NCI-H774 (cell line): ENCODE data around the gene MGAT5B.

Experiments used
- DNase-seq: peaks from one replicate; lab custom pipeline; 2025; lab: John Stamatoyannopoulos, UW

The MGAT5B gene

DNA sequence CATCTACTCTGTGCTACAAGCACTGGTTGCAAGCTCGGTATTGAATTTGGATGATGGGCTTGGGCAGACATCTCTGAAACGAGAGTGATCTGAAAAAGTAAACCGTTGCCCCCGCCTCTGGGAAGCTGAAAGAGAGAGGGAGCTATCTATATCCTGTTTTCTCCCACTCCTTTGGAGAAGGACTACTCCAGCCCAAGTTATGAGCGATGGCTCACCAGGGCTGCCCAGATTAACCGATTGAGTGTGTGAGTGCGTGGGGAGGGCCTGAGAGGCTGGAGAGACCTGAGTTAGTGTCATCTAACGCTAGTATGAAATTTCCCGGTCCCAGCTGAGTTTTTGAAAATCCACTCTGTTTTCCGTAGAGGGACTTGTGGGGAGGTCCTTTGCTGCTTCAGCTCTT, 11.5 kb downstream of the MGAT5B start:
- DNase-seq: no peak

GRCh38 chr17:76880268-76880667, 12.1 kb downstream of the MGAT5B start:
- DNase-seq: no peak

- no peak for DNase-seq
These were observed 12.8 kb downstream of the MGAT5B start for GRCh38 chr17:76880971-76881370.

DNA sequence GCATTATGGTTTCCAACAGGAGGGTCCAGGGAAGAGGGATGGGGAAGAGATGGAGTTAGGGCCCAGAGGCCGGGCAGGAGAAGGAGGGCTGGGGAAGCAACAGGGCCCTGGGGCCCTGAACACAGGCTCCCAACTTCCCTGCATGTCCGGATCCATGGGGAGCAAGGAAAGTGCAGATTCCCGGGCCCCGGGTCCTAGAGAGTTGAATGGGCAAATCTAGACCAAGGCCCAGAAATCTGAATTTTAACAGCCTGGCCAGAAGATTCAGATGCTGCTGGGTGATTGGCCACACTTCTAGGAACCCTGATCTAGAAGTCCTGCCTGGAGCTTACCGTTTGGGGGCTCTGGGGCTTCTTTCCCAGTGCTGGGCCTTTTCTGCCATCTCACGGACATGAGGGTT, 13.2 kb downstream of the MGAT5B start:
- no peak for DNase-seq

DNA sequence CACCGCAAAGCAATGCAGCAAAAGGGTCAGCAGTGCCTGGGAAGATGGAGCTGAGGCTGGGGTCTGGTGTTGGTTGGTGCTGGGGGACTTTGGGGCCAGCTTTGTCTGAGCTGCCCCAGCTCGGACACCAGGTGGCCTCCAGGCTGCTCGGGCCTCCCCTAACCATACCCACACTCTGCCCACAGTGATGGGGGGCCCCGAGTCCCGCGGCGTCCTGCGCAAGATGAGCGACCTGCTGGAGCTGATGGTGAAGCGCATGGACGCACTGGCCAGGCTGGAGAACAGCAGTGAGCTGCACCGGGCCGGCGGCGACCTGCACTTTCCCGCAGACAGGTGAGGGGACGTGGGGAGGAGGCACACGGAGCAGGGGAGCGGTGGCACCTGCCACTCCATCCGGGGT, 13.8 kb downstream of the MGAT5B start:
- no peak for DNase-seq

DNA sequence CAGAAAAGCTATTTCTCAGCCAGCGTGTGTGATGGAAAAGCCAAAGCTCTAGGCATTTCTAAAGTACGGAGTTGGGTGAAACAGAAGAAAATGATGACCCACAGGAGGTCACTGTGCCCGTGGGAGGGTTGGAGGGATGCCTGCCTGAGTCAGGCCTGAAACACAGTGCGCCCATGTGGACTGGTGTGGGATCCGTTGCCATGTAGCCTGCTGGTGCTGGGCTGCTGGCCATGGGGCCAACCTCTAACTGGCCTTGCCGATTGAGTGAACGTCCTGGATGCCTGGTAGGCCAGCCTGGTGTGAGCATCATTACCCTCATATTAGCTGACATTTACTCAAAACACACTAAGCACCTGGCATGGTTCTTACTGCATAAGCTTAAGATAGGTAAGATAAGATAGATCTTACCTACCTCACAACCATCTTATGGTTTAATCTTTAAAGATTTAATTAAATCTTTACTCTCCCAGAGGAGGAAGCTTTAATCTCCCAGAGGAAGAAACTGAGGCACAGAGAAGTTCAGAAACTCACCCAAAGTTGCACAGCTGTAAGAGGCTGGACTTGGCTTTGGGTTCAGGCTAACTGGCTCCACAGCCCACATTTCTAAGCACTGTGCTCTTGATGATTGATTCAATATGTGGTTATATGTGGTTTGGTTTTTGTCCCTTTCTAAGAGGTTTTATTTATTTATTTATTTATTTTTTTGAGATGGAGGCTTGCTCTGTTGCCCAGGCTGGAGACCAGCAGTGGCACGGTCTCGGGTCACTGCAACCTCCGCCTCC, 15.7 kb downstream of the MGAT5B start:
- no peak for DNase-seq

DNA sequence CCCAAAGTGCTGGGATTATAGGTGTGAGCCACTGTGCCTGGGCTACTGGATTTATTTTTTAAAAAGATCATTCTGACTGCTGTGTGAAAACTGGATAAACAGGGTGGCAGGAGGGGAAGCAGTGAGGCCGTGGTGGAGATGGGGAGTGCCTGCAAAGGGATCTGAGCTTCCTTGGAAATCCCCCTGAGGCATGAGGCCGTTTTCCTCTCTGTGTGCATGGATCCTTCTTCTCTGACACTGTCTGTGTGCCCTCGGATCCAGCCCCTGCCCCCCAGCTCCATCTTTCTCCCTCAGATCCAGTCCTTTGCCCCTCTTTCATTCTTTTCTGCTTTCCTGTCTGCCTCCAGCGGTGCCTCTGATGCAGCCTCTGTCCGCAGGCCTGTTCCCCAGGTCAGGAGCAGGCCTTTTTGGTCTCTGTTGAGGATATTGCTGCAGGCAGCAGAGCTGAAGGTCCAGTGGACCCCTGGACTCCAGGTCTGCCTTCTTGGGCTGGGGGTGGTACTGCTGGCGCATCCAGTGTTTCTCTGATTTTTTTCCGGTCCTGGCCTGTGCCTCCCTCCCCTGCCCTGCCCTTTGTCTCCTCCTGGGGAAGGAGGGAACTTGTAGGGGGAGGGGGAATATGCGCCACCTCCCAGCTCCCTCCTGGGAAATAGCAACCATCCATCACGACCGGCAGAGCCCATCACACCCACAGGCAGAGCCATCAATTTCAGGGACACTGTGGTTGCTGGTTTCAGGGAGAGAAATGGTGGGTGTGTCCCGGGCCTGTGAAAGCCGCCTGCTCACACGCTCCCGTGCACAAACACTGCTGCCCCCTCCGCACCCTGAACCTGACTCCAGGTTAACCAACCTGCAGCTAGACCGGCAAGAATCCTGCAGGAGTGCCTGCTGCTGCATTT, 17.0 kb downstream of the MGAT5B start:
- DNase-seq: no peak

- DNase-seq: no peak
These were observed 17.7 kb downstream of the MGAT5B start for GRCh38 chr17:76885894-76886290.

GRCh38 chr17:76886395-76886794, 18.2 kb downstream of the MGAT5B start:
- DNase-seq: no peak

DNA sequence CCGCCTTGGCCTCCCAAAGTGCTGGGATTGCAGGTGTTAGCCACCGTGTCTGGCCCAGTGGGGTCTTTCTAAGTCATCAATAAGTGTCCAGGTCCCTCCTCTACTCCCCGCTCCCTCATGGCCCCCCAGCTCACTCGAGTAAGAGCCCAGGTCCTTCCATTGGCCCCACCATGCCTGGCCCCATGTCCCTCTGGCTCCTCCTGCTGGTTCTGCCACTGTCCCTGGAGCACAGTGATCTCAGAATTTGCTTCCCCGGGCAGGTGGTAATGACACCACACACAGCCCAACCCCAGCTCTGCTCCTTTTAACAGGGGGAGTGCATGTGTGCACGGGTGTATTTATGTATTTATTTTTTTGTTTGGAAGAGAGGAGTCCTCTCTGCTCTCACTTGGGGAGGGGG, 19.6 kb downstream of the MGAT5B start:
- no peak for DNase-seq

GRCh38 chr17:76888661-76889060, 20.5 kb downstream of the MGAT5B start:
- no peak for DNase-seq

DNA sequence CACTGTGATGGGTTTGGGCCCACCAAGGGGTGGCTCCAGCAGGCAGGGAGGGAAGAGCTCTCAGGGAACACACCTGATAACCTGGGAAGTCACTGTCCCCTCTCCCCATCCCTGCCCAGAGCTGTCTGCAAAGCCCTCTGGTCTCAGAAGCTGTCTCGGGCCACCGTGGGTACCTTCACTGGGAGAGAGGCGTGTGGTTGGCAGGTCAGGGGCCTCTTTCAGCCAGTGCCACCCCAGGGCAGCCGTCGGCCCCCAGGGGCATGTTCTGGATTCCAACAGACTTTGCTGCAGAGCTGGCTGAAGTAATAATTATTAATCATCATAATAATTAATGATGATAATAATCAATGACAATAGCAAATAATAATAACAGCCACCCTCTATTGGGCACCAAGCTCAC, 21.1 kb downstream of the MGAT5B start:
- DNase-seq: no peak

DNA sequence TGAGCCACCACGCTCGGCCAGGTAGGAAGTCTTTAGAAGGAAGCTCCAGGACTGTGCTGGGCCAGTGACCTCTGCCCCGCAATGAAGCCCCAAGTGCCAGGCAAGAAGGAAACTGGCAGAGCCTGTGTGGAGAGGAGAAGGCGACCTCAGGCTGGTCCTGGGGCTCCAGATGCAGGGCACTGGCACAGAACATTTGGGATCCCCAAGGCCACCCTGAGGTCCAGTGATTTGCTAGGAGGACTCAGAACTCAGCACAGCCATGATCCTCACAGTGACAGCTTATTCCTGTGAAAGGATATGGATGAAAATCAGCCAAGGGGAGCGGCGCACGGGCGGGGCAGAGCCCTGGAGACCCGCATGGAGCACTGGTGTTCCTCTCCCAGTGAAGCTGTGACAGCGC, 24.1 kb downstream of the MGAT5B start:
- DNase-seq: no peak

DNA sequence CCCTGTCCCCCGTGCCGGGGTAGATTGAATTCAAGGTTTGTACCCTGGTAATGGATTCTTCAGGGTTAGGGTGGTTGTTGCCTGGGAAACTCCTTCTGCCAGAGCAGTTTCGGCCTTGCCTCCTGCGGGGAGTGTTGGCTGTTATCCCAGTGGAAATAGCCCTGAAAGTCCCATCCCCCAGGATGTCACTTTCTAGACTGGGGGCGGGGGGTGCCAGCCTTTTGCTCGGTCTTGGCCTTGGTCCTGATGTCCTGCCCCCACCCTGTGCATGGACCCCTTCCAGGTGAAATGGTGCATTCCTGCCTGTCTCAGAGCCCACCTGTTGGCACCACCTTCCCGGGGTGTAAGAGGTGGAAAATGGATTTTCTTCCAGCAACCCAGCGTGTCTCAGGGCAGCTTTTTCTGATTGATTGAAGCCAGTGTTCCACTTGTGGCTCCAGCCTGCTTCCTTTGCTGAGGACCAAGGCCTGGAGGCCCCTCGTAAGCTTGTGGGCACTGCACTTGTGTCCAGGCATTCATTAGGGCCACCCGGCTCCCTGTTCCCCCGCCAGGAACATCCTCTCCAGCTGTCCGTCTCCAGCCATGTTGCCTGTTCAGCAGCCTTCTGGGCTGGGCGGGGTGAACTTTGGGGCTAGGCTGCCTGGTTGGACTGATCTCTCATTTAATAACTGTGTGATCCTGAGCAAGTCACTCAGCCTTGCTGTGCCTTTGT, 25.6 kb downstream of the MGAT5B start:
- no peak for DNase-seq

GRCh38 chr17:76894842-76895241, 26.6 kb downstream of the MGAT5B start:
- no peak for DNase-seq

DNA sequence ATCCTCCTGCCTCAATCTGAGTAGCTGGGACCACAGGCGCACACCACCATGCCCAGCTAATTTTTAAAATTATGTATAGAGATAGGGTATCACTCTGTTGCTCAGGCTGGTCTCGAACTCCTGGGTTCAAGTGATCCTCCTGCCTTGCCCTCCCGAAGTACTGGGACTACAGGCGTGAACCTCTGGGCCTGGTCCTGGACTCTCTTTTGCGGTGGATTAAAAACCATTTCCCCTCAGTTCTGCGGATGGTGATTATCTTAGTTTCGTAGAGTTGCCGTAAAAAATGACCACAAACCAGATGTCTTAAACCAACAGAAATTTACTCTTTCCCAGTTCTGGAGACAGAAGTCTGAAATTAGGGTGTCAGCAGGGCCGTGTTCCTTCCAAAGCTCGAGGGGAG, 28.8 kb downstream of the MGAT5B start:
- DNase-seq: no peak

DNA sequence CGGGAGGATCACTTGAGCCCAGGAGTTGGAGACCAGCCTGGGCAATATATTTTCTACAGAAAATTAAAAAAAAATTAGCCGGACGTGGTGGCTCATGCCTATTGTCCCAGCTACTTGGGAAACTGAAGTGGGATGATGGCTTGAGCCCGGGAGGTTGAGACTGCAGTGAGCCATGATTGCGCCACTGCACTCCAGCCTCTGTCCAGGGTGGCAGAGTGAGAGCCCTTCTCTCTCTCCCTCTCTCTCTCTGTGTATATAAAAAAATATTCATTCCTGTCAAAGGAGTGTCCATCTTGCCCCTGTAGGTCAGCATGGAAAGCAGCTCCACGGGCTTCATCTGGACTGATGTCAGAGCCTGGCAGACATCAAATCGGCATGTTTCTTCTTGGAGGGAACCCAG, 31.2 kb downstream of the MGAT5B start:
- DNase-seq: no peak

GRCh38 chr17:76900723-76901122, 32.5 kb downstream of the MGAT5B start:
- no peak for DNase-seq

GRCh38 chr17:76901542-76902197, 33.5 kb downstream of the MGAT5B start:
- DNase-seq: no peak

- DNase-seq: no peak
These were observed 34.3 kb downstream of the MGAT5B start for GRCh38 chr17:76902476-76902875.

DNA sequence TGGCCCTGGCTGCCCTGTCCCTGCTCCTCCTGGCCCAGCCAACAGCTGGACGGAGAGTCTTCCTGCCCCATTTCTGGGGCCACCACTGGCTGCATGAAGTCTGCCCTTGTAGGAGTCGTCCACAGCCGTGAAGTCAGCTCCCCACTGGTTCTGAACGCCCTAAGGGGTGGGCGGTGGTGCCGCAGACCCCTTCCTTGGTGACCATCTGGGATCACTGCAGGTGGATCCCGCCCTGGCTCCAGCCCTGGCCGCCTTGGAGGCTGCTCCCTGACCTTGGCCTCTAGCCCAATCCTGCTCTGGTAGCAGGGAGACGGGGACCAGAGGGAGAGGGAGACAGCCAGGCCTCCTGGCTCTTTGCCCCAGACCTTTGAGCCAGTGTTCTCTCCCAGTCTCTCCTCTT, 35.4 kb downstream of the MGAT5B start:
- no peak for DNase-seq

DNA sequence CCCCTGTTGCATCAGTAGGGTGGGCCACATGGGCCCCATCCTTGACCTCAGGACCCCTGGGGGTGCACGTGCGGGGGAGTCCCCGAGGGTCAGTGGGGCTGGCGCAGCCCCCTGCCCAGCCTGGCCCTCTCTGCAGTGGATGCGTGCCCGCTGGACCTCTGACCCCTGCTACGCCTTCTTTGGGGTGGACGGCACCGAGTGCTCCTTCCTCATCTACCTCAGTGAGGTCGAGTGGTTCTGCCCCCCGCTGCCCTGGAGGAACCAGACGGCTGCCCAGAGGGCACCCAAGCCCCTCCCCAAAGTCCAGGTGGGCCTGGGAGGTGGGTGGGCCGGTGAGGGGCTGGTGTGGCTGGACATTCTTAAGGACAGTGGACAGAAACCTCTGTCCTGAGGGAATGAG, 35.9 kb downstream of the MGAT5B start:
- no peak for DNase-seq
